ENCODE measurements around the gene FFAR4.

DNA sequence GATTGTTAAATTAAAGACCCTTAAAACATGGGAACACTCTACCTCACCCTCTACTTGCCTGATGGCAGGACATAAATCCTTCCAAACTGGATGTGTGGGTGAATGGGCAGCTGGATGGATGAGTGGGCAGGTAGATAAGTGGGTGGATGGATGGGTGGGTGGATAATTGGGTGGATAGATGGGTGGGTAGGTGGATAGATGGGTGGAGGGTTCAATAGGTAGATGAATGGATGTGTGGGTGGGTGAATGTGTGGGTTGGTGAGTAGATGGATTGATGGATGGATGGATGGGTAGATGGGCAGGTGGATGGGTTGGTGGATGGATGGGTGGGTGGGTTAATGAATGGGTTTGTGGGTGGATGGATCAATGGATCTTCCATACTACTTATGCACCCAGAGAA lies 18.9 kb upstream of the FFAR4 start:
- TF ChIP-seq, protein P1, sequence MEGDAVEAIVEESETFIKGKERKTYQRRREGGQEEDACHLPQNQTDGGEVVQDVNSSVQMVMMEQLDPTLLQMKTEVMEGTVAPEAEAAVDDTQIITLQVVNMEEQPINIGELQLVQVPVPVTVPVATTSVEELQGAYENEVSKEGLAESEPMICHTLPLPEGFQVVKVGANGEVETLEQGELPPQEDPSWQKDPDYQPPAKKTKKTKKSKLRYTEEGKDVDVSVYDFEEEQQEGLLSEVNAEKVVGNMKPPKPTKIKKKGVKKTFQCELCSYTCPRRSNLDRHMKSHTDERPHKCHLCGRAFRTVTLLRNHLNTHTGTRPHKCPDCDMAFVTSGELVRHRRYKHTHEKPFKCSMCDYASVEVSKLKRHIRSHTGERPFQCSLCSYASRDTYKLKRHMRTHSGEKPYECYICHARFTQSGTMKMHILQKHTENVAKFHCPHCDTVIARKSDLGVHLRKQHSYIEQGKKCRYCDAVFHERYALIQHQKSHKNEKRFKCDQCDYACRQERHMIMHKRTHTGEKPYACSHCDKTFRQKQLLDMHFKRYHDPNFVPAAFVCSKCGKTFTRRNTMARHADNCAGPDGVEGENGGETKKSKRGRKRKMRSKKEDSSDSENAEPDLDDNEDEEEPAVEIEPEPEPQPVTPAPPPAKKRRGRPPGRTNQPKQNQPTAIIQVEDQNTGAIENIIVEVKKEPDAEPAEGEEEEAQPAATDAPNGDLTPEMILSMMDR (IDR thresholded peaks at IDR 0.05): no peak
- TF ChIP-seq EZH2phosphoT487 (IDR thresholded peaks at IDR 0.05) (no peak), EZH2 (IDR thresholded peaks at IDR 0.05) (no peak)
